Nephron (organoid): ENCODE measurements around the gene FBXO31.

ENCODE experiments used
- H3K27ac Mint-ChIP-seq, 3 experiments: 2 replicates each; pipeline ENCODE4 v1.8.0; 2020; ENCODE audit warnings: mixed read lengths in 3 of 3, mild to moderate bottlenecking in 2 of 3, moderate library complexity in 1 of 3
- H3K27me3 Mint-ChIP-seq: 2 replicates; pipeline ENCODE4 v1.8.0; 2021; ENCODE audit warnings: low read depth, mild to moderate bottlenecking, moderate library complexity, mixed read lengths
- H3K36me3 Mint-ChIP-seq: 2 replicates; pipeline ENCODE4 v1.8.0; 2020; ENCODE audit warnings: low read depth, mixed read lengths
- H3K4me1 Mint-ChIP-seq: 2 replicates; pipeline ENCODE4 v1.8.0; 2020; ENCODE audit warnings: mixed read lengths
- H3K4me3 Mint-ChIP-seq, 3 experiments: 2 replicates each; pipeline ENCODE4 v1.8.0; 2020; ENCODE audit warnings: mild to moderate bottlenecking in 3 of 3, mixed read lengths in 3 of 3, moderate library complexity in 2 of 3
- H3K9me3 Mint-ChIP-seq: 2 replicates; pipeline ENCODE4 v1.8.0; 2020; ENCODE audit warnings: mixed read lengths
- TF ChIP-seq, protein P1 (sequence below), 3 experiments: fragments of 200-600 bp; sonication (generic); IDR thresholded peaks; one replicate each; pipeline ENCODE4 v1.5.0; 2021; ENCODE audit warnings: antibody characterized with exemption in 3 of 3; ENCODE audit not compliant: unreplicated experiment in 3 of 3

Gene FBXO31

GRCh38 chr16:87337262-87337771 is 46.3 kb downstream of the FBXO31 start:
- no peaks in the 10 kb centered on the region for H3K27me3 Mint-ChIP-seq
- TF ChIP-seq, protein P1, sequence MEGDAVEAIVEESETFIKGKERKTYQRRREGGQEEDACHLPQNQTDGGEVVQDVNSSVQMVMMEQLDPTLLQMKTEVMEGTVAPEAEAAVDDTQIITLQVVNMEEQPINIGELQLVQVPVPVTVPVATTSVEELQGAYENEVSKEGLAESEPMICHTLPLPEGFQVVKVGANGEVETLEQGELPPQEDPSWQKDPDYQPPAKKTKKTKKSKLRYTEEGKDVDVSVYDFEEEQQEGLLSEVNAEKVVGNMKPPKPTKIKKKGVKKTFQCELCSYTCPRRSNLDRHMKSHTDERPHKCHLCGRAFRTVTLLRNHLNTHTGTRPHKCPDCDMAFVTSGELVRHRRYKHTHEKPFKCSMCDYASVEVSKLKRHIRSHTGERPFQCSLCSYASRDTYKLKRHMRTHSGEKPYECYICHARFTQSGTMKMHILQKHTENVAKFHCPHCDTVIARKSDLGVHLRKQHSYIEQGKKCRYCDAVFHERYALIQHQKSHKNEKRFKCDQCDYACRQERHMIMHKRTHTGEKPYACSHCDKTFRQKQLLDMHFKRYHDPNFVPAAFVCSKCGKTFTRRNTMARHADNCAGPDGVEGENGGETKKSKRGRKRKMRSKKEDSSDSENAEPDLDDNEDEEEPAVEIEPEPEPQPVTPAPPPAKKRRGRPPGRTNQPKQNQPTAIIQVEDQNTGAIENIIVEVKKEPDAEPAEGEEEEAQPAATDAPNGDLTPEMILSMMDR (IDR thresholded peaks at IDR 0.05; ENCODE audit: unreplicated experiment in 3 of 3) = no peak
- no peak overlapping the region for H3K27ac Mint-ChIP-seq
- H3K4me3 Mint-ChIP-seq = no peak overlapping the region
- H3K9me3 Mint-ChIP-seq = no peaks in the 10 kb centered on the region
- H3K36me3 Mint-ChIP-seq = peaks cover 29% of the 10 kb centered on the region
- no peaks in the 10 kb centered on the region for H3K4me1 Mint-ChIP-seq

- Mint-ChIP-seq H3K27me3 (no peaks in the 10 kb centered on the region), H3K4me1 (no peaks in the 10 kb centered on the region), H3K4me3 (no peak overlapping the region), H3K9me3 (no peaks in the 10 kb centered on the region), H3K27ac (no peak overlapping the region), H3K36me3 (peaks cover 29% of the 10 kb centered on the region)
- TF ChIP-seq, protein P1 (IDR thresholded peaks at IDR 0.05; ENCODE audit: unreplicated experiment in 3 of 3) = no peak
Observed at GRCh38 chr16:87336434-87337240, 46.9 kb downstream of the FBXO31 start.

DNA sequence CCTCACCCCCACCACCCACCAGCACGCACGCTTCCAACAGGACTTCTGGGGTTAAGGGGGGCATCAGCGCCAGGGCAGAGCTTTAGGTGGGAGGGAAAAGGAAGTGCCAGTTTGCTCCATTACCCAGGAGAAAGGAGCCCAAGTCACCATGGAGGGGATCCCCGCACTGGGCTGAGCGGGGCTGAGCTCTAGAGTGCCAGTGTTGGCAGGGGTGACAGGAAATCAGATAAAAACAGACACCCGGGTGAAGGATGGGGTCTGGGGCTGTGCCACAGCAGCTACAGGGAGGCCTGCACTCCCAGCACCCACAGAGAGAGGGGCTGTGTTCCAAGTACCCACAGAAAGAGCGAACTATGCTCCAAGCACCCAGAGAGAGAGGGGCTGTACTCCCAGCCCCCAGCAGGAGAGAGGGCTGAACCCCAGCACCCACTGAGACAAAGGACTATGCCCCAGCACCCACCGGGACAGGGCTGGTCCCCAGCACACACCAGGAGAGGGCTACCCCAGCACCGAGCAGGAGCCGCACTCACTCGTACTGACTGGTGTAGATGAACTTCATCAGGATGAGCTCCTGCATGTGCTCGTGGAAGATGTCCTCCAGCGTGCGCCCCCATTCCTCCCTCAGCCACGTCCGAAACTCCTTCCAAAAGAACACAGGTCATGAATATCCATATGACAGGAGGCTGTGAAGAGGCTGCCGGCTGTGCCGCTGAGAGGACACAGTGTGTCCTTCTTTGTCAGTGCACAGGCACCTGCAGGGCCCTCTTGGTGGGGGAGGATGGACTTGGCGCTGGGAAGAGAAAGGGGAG is 47.7 kb downstream of the FBXO31 start:
- Mint-ChIP-seq H3K27ac (no peak overlapping the region), H3K27me3 (no peaks in the 10 kb centered on the region), H3K36me3 (peaks cover 29% of the 10 kb centered on the region), H3K4me3 (no peak overlapping the region), H3K4me1 (no peaks in the 10 kb centered on the region), H3K9me3 (no peaks in the 10 kb centered on the region)
- TF ChIP-seq, protein P1 (IDR thresholded peaks at IDR 0.05; ENCODE audit: unreplicated experiment in 3 of 3) = no peak

- Mint-ChIP-seq H3K27ac (no peak overlapping the region), H3K27me3 (no peaks in the 10 kb centered on the region), H3K36me3 (peaks cover 30% of the 10 kb centered on the region), H3K4me1 (no peaks in the 10 kb centered on the region), H3K9me3 (no peaks in the 10 kb centered on the region), H3K4me3 (no peak overlapping the region)
- TF ChIP-seq, protein P1 (IDR thresholded peaks at IDR 0.05; ENCODE audit: unreplicated experiment in 3 of 3) = no peak
Observed at GRCh38 chr16:87334651-87335624, 48.6 kb downstream of the FBXO31 start.

GRCh38 chr16:87333581-87334331 is 49.8 kb downstream of the FBXO31 start:
- Mint-ChIP-seq H3K9me3 (no peaks in the 10 kb centered on the region), H3K27ac (no peak overlapping the region), H3K36me3 (peaks cover 21% of the 10 kb centered on the region), H3K27me3 (no peaks in the 10 kb centered on the region), H3K4me3 (no peak overlapping the region), H3K4me1 (no peaks in the 10 kb centered on the region)
- TF ChIP-seq, protein P1 (IDR thresholded peaks at IDR 0.05; ENCODE audit: unreplicated experiment in 3 of 3) = no peak
